Measurements from ENCODE around the gene NFXL1.

GRCh38 chr4:47848041-47848440, 66.3 kb downstream of the NFXL1 start:
- TF ChIP-seq POLR2A (IDR thresholded peaks at IDR 0.05), result no peak
- TF ChIP-seq, protein P1, sequence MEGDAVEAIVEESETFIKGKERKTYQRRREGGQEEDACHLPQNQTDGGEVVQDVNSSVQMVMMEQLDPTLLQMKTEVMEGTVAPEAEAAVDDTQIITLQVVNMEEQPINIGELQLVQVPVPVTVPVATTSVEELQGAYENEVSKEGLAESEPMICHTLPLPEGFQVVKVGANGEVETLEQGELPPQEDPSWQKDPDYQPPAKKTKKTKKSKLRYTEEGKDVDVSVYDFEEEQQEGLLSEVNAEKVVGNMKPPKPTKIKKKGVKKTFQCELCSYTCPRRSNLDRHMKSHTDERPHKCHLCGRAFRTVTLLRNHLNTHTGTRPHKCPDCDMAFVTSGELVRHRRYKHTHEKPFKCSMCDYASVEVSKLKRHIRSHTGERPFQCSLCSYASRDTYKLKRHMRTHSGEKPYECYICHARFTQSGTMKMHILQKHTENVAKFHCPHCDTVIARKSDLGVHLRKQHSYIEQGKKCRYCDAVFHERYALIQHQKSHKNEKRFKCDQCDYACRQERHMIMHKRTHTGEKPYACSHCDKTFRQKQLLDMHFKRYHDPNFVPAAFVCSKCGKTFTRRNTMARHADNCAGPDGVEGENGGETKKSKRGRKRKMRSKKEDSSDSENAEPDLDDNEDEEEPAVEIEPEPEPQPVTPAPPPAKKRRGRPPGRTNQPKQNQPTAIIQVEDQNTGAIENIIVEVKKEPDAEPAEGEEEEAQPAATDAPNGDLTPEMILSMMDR (IDR thresholded peaks at IDR 0.05), result no peak
